Tibial nerve (tissue), 4 donors: Measurements from ENCODE around the gene C3orf52.

Experiments
- CTCF ChIP-seq, 5 experiments: fragments of 200-600 bp in 3 of 5; fragments of 450-650 bp in 2 of 5; sonication (generic) in 3 of 5; IDR thresholded peaks; one replicate each; pipeline ENCODE4 v1.5.1; 2016 to 2019; ENCODE audit warnings: antibody characterized with exemption in 5 of 5, mild to moderate bottlenecking in 3 of 5, moderate library complexity in 2 of 5
- EP300 ChIP-seq, 2 donors: sonication (generic); formaldehyde crosslinking; IDR thresholded peaks; one replicate each; pipeline ENCODE4 v1.6.1; 2017; ENCODE audit warnings: antibody characterized with exemption in 2 of 2, mild to moderate bottlenecking in 1 of 2
- POLR2A ChIP-seq, 2 donors: fragments of 450-650 bp; IDR thresholded peaks; one replicate each; pipeline ENCODE4 v1.6.1; 2017; ENCODE audit warnings: antibody characterized with exemption in 2 of 2, mild to moderate bottlenecking in 2 of 2, moderate library complexity in 2 of 2

GRCh38 chr3:112134335-112135124, 48.3 kb downstream of the C3orf52 start:
- TF ChIP-seq CTCF (IDR thresholded peaks at IDR 0.05) (no peak), POLR2A (IDR thresholded peaks at IDR 0.05) (no peak), EP300 (IDR thresholded peaks at IDR 0.05) (no peak)
